NCI-H82 (cell line): Measurements from ENCODE around the gene KRI1.

Experiments
- DNase-seq: peaks from one replicate; lab custom pipeline; 2025; lab: John Stamatoyannopoulos, UW

Gene KRI1

GRCh38 chr19:10565567-10566407, at the start of gene KRI1:
TSS of gene KRI1 (minus strand) at chr19:10566010. CDS start at chr19:10565999, 11 bp downstream.
- DNase-seq, result peak; percentile 98

DNA sequence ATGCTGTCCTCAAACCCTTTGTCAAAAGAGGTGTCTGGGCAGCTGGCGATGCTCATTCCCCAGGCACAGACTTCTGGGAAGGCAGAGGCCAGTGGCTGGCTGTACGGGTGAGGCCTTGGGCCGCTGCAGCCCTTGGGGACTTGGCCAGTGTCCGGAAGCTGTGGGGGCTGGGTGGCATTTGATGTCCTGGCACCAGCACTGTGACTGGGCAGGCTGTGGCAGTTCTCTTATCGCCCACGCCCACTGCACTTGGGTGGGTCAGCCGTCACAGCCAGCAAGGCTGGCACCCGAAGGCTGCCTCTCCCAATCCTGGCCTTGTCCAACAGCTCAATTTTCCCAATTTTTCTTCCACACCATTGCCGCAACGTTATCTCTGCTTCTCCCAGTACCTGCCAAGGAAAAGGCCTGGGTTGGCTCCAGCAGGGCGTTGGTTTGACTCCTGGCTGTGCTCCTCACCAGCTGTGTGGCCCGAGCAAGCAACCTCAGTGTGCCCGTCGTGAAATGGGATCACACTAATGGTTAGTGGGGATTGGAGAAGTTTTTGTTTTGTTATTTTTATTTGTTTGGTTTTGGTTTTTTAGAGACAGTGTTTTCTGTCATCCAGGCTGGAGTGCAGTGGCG, 46.8 kb upstream of the KRI1 start:
- DNase-seq, result no peak

DNA sequence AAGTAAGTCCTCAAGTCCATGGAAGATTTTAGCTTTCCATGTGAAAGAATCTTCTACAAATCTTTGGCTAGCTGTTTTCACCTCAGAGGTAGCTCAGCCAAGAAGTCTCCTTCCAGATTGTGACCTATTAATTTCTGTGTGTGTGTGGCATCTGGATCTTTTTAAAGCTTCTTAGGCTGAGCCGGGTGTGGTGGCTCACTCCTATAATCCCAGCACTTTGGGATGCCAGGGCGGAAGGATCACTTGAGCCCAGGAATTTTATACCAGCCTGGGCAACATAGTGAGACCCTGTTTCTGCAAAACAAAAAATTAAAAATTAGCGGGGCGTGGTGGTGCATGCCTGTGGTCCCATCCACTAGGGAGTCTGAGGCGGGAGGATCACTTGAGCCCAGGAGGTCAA, 46.1 kb upstream of the KRI1 start:
- peak; percentile 77 for DNase-seq

DNA sequence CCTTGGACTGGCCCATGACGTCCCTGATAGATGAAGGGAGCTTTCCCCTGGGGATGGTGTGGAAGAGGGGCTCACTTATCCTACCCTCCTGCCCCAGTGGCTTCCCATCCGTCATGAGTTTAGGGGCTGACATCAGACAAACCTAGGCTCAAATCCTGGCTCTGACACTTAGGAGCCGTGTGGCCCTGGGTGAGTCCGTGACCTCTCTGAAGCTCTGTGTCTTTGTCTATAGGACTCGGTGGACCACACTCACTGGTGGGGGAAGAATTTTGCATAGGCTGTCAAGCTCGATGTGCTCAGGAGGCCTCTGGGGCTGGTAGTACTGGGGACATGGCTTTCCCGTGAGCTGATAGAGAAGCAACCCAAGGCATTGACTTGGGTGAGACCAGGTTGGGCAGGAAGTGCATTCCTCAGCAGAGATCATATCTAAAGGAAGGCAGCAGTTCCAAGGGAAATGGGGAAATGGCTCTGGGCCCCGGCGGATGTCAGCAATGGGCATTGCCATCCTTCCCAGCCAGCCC, 38.7 kb upstream of the KRI1 start:
- no peak for DNase-seq

- DNase-seq, result no peak
These were observed 38.2 kb upstream of the KRI1 start for GRCh38 chr19:10603873-10604459.

DNA sequence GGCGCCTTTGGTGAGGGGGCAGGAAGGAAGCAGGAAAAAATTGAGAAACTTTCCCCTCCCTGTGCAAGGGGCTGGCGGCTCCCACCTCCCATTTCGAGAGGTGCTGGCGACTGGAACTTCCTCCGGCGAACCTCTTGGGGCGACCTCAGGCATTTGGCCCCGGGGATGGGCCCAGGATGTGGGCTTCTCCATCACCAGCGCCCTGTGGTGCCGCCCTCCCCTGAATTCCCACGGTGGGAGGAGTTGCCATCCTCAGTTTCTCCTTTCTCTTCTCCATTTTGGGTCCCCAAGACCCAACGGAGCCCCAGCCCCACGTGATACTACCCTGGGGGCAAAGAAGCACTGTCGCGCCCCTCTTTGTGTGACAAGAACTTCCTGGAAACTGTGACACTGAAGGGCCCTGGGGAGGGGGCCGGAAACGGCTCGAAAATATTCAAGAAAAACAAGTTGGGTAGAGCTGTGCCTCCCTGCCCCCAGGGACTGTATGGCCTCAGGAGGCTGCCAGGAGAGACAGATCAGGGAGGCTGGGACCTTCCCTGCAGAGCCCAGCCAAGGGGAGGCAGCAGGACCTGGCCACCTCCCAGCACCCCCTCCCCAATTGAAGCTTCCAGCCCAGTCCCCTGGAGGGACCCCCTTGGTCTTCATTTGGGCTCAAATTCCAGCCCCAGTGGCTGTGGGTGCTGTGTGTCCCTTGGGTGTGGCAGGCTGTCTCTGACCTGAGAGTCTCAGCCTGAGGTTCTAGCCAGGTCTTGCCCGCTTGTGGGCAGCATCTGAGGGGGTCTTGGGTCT, 37.5 kb upstream of the KRI1 start:
- DNase-seq, result no peak

- DNase-seq, result peak; percentile 80
These were observed 36.7 kb upstream of the KRI1 start for GRCh38 chr19:10602330-10603083.

- DNase-seq, result no peak
These were observed 36.2 kb upstream of the KRI1 start for GRCh38 chr19:10601999-10602329.

DNA sequence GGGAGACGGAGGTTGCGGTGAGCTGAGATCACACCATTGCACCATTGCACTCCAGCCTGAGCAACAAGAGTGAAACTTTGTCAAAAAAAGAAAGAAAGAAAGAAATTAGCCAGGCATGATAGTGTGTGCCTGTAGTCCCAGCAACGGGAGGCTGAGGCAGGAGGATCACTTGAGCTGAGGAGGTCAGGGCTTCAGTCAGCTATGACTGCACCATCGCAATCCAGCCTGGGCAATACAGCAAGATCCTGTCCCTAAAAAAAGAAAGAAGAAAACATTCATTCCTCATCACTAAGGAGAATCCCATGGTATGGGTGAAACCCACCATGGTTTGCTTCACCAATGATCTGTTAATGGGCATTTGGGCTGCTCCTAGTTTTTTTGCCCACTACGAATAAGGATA, 34.3 kb upstream of the KRI1 start:
- no peak for DNase-seq

GRCh38 chr19:10593820-10594637, 28.2 kb upstream of the KRI1 start:
- DNase-seq, result no peak

- no peak for DNase-seq
These were observed 27.3 kb upstream of the KRI1 start for GRCh38 chr19:10593148-10593547.

- DNase-seq, result no peak
These were observed 22.0 kb upstream of the KRI1 start for GRCh38 chr19:10587839-10588150.

DNA sequence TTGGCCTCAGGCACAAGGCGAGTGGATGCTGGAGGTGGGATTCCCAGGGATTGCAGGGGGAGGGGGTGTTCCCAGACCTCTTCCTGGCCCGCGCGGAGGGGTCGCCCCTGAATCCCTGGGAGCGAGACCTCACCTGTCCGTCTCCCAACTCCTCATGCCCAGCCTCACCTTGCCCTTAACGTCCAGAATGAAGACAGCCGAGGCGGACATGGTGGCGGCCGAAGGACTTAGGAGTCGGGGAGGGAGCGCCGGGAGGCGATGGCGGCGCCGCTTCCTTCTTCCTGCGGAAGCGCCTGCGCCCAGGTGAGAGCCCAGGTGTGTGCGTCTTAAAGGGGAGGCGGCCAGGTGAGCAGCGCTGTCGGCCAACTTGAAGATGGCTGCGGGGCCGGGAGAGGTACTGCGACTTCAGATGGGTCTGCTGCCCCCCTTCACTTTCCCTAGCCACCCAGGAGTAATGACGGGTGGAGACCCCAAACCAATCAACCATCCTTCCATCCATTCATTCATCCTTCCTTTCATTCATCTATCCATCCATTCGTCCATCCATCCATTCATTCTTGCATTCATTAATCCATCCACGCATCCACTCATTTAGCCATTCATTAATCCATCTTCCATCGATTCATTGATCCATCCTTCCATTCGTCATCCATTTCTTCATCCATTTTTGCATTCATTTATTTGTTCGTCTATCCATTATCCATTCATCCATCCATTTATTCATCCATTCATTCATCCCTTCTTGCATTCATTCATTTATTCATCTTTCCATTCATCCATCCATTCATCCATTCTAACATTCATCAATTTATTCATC, 21.4 kb upstream of the KRI1 start, which contains the start of gene AP1M2:
Gene AP1M2 (minus strand): TSS at position 291 of the 817 bp plus-strand sequence. CDS start 81 bp downstream, at position 210.
- DNase-seq, result no peak

DNA sequence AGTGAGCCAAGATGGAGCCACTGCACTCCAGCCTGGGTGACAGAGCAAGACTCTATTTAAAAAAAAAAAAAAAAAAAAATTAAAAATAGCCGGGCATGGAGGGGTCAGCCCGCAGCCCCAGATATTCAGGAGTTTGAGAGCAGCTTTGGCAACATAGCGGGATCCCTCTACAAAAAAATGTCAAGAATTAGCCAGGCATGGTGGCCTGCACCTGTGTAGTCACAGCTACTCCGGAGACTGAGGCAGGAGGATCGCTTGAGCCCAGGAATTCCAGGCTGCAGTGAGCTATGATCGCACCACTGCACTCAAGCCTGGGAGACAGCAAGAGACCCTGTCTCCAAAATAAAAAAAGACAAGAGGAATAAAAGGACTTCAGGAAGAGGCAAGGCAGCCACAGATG, 20.6 kb upstream of the KRI1 start:
- no peak for DNase-seq

DNA sequence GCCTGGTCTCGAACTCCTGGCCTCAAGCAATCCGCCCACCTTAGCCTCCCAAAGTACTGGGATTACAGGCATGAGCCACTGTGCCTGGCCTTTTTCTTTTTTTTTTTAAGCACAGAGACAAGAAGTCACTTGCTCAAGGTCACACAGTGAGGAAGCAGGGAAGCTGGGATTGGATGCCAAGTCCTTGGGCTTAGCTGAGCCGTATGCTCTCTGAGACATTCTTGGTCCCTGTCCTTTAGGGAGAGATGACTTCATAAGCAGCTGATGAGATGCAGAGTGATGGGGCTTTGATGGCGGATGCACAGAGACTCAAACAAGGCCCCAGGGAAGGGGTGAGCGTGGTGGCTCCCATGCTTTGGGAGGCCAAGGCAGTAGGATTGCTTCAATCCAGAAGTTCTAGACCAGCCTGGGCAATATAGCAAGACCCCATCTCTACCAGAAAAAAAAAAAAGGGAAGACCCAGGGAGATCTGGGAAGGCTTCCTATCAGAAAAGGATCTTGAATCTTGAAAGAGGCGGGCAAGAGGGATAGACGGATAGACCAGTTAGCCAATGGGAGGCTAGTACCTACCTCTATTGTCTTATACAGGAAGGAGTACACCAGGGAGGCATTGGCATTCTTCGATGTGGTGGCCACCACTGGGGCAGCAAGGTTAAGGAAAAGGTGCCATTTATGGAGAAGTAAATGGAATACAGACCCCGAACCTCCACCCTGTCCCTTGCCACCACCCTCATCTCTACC, 17.4 kb upstream of the KRI1 start:
- peak; percentile 15 for DNase-seq

GRCh38 chr19:10582091-10582490, 16.3 kb upstream of the KRI1 start:
- DNase-seq, result no peak

- peak; percentile 96 for DNase-seq
These were observed 15.3 kb upstream of the KRI1 start for GRCh38 chr19:10580979-10581631.

GRCh38 chr19:10577951-10578350, 12.1 kb upstream of the KRI1 start:
- no peak for DNase-seq
